ENCODE results near the gene NHEJ1.

- TF ChIP-seq POLR2AphosphoS5 (IDR thresholded peaks at IDR 0.05) (peak; percentile 41), CTCF (IDR thresholded peaks at IDR 0.05) (peak; percentile 77 to 97 (median 89))
Measured at GRCh38 chr2:219057709-219058540, 102.7 kb downstream of the NHEJ1 start.
